ENCODE results near the gene HRNR.
"Not testable (repeated sequence)": the region's sequence is repeated elsewhere in the genome, so short reads cannot be mapped to it uniquely, and the experiment has no call there.

The HRNR gene

GRCh38 chr1:152224093-152224492 lies at the start of gene HRNR:
Gene HRNR (minus strand): TSS chr1:152224193. CDS start chr1:152223253, 940 bp downstream.
- no peak within 1 kb of the TSS for H3K4me3 ChIP-seq
- H3K27me3 ChIP-seq = no peaks in the 10 kb centered on the region
- H3K9me3 ChIP-seq = no peaks in the 10 kb centered on the region
- no peak for DNase-seq
- H3K36me3 ChIP-seq = no peaks in the 10 kb centered on the region
- no peaks in the 10 kb centered on the region for H3K4me1 ChIP-seq
- intact Hi-C loops (cut with DNase I; ENCODE audit: low total_unique reads) = no loop called here
- no peak within 1 kb of the TSS for H3K27ac ChIP-seq
- TF ChIP-seq CTCF (IDR thresholded peaks at IDR 0.05) = no peak

- intact Hi-C loops (cut with DNase I; ENCODE audit: low total_unique reads); H3K4me3 ChIP-seq; H3K27ac ChIP-seq: not testable (repeated sequence)
Measured at GRCh38 chr1:152256394-152256793, 32.4 kb upstream of the HRNR start.

GRCh38 chr1:152252157-152252556 lies 28.2 kb upstream of the HRNR start:
- TF ChIP-seq CTCF (IDR thresholded peaks at IDR 0.05) = no peak
- Histone ChIP-seq H3K4me3 (no peak overlapping the region), H3K27ac (no peak overlapping the region), H3K27me3 (no peaks in the 10 kb centered on the region), H3K36me3 (peaks cover 0 to 4% (median 0%) of the 10 kb centered on the region in 3 donors), H3K4me1 (no peaks in the 10 kb centered on the region), H3K9me3 (peaks cover 0 to 5% (median 0%) of the 10 kb centered on the region in 3 donors)
- no peak for DNase-seq
- intact Hi-C loops (cut with DNase I; ENCODE audit: low total_unique reads) = no loop called here

More at GRCh38 chr1:152256394-152256793, 32.4 kb upstream of the HRNR start:
- H3K4me1 ChIP-seq, H3K27me3 ChIP-seq, DNase-seq, H3K36me3 ChIP-seq: not testable (repeated sequence)
- H3K9me3 ChIP-seq = peaks cover 0 to 15% (median 10%) of the 10 kb centered on the region in 3 donors

- intact Hi-C loops (cut with DNase I; ENCODE audit: low total_unique reads) = no loop called here
Measured at GRCh38 chr1:152251391-152251790, 27.4 kb upstream of the HRNR start.

GRCh38 chr1:152247316-152247715 lies 23.3 kb upstream of the HRNR start:
- TF ChIP-seq CTCF (IDR thresholded peaks at IDR 0.05) = no peak
- intact Hi-C loops (cut with DNase I; ENCODE audit: low total_unique reads) = no loop called here
- Histone ChIP-seq H3K4me1 (no peaks in the 10 kb centered on the region), H3K27ac (no peak overlapping the region), H3K4me3 (no peak overlapping the region), H3K36me3 (no peaks in the 10 kb centered on the region), H3K27me3 (no peaks in the 10 kb centered on the region), H3K9me3 (no peaks in the 10 kb centered on the region)
- DNase-seq = no peak

More at GRCh38 chr1:152251391-152251790, 27.4 kb upstream of the HRNR start:
- Histone ChIP-seq H3K36me3 (peaks cover 0 to 4% (median 0%) of the 10 kb centered on the region in 3 donors), H3K9me3 (no peaks in the 10 kb centered on the region), H3K27me3 (no peaks in the 10 kb centered on the region), H3K4me1 (no peaks in the 10 kb centered on the region), H3K4me3 (no peak overlapping the region), H3K27ac (no peak overlapping the region)
- no peak for TF ChIP-seq CTCF (IDR thresholded peaks at IDR 0.05)
- no peak for DNase-seq

GRCh38 chr1:152244576-152245273 lies 20.7 kb upstream of the HRNR start:
- intact Hi-C loops (cut with DNase I; ENCODE audit: low total_unique reads) = no loop called here
- no peaks in the 10 kb centered on the region for H3K4me1 ChIP-seq
- no peak for TF ChIP-seq CTCF (IDR thresholded peaks at IDR 0.05)
- H3K27me3 ChIP-seq = no peaks in the 10 kb centered on the region
- DNase-seq = no peak
- H3K36me3 ChIP-seq = no peaks in the 10 kb centered on the region
- no peaks in the 10 kb centered on the region for H3K9me3 ChIP-seq
- H3K27ac ChIP-seq = no peak overlapping the region
- H3K4me3 ChIP-seq = no peak overlapping the region

Data from tibial artery (tissue), 4 donors.